NOMO-1 (cell line): Measurements from ENCODE around the gene PTPN7.
"Not testable (repeated sequence)": the region's sequence is repeated elsewhere in the genome, so short reads cannot be mapped to it uniquely, and the experiment has no call there.

Experiments
- DNase-seq, 2 experiments: peaks; one replicate each; lab custom pipeline; 2025; ENCODE audit not compliant: unreplicated experiment in 2 of 2; lab: John Stamatoyannopoulos, UW

The PTPN7 gene

GRCh38 chr1:202189918-202190715, 29.7 kb upstream of the PTPN7 start:
- DNase-seq = no peak

GRCh38 chr1:202189001-202189790, 28.8 kb upstream of the PTPN7 start:
- peak; percentile 13 to 52 for DNase-seq

GRCh38 chr1:202187697-202188407, 27.4 kb upstream of the PTPN7 start:
- DNase-seq = no peak

GRCh38 chr1:202187041-202187671, 26.8 kb upstream of the PTPN7 start:
- DNase-seq = no peak

GRCh38 chr1:202186327-202186726, 25.9 kb upstream of the PTPN7 start:
- DNase-seq = no peak

GRCh38 chr1:202184750-202185460, 24.5 kb upstream of the PTPN7 start:
- peak; percentile 58 to 68 for DNase-seq

- DNase-seq = no peak
Measured at GRCh38 chr1:202182040-202182877, 21.9 kb upstream of the PTPN7 start.

GRCh38 chr1:202181586-202181985, 21.2 kb upstream of the PTPN7 start:
- DNase-seq = no peak

- DNase-seq = not testable (repeated sequence)
Measured at GRCh38 chr1:202180751-202181139, 20.3 kb upstream of the PTPN7 start.

- DNase-seq = no peak
Measured at GRCh38 chr1:202179828-202180750, 19.7 kb upstream of the PTPN7 start.

- no peak for DNase-seq
Measured at GRCh38 chr1:202176949-202177927, 16.8 kb upstream of the PTPN7 start.

GRCh38 chr1:202173993-202174392, 13.6 kb upstream of the PTPN7 start:
- DNase-seq = no peak

- DNase-seq = peak in 1 of 2 experiments; percentile 45
Measured at GRCh38 chr1:202172015-202172355, 11.6 kb upstream of the PTPN7 start.

GRCh38 chr1:202171292-202172014, 11.1 kb upstream of the PTPN7 start:
- DNase-seq = no peak

GRCh38 chr1:202170726-202171125, 10.3 kb upstream of the PTPN7 start:
- DNase-seq = no peak

GRCh38 chr1:202168861-202169260, 8.5 kb upstream of the PTPN7 start:
- DNase-seq = no peak
